Thyroid gland (tissue), 4 donors: ENCODE data around the gene TBX2.

Experiments
- CTCF ChIP-seq, 6 experiments: fragments of 200-600 bp in 3 of 6; fragments of 450-650 bp in 3 of 6; sonication (generic) in 3 of 6; IDR thresholded peaks; one replicate each; pipeline ENCODE4 v1.5.1; 2016 to 2019; ENCODE audit warnings: antibody characterized with exemption in 6 of 6, mild to moderate bottlenecking in 2 of 6, inconsistent platforms in 1 of 6, moderate library complexity in 1 of 6
- POLR2A ChIP-seq, 2 donors: fragments of 450-650 bp; IDR thresholded peaks; one replicate each; pipeline ENCODE4 v1.6.1; 2017; ENCODE audit warnings: antibody characterized with exemption in 2 of 2, mild to moderate bottlenecking in 2 of 2, moderate library complexity in 1 of 2

- TF ChIP-seq CTCF (IDR thresholded peaks at IDR 0.05) (no peak), POLR2A (IDR thresholded peaks at IDR 0.05) (no peak)
Measured at GRCh38 chr17:61405686-61406536, 6.3 kb downstream of the TBX2 start.
